B cell (primary cell): ENCODE measurements around the gene S100A1. TPM values are rescaled to one million over a fixed set of nuclear protein-coding genes. Genes with fewer than 3 reads are reported as not detected.

Experiments used
- ATAC-seq: fragments of 200-7000 bp; cut with Tn5 transposase; one replicate; pipeline ENCODE4 v1.10.0; 2021; ENCODE audit warnings: low read depth, mild to moderate bottlenecking, moderate number of reproducible peaks, moderate library complexity
- CTCF ChIA-PET: fragments of 350-600 bp; sonication (Branson Sonifier 250); formaldehyde crosslinking; loops from one replicate; lab custom pipeline; 2021; ENCODE audit warnings: antibody characterized with exemption, inconsistent platforms; lab: Charles Lee
- POLR2A ChIA-PET: fragments of 350-600 bp; sonication (Branson Sonifier 250); formaldehyde crosslinking; loops from one replicate; lab custom pipeline; 2021; ENCODE audit warnings: antibody characterized with exemption; lab: Charles Lee
- DNase-seq: peaks from one replicate; pipeline ENCODE4 v3.0.0; 2013
- H2AFZ ChIP-seq: 2 replicates; pipeline ENCODE4 v1.6.1; 2012; ENCODE audit warnings: mild to moderate bottlenecking, low read depth, low read length; ENCODE audit not compliant: insufficient read depth, poor library complexity, severe bottlenecking
- H3K27ac ChIP-seq, 2 donors: 1 replicate in 1 of 2; 2 replicates in 1 of 2; pipeline ENCODE4 v1.5.1; 2012 to 2013; ENCODE audit warnings: low read length in 2 of 2, mild to moderate bottlenecking in 2 of 2, moderate library complexity in 1 of 2
- H3K27me3 ChIP-seq, 4 experiments: fragments of 200-600 bp in 1 of 4; sonication (generic) in 1 of 4; replicated peaks in 1 of 4; 1 replicate in 2 of 4; 2 replicates in 2 of 4; pipeline versions ENCODE4 v1.6.1 to v1.7.0; 2013 to 2016; ENCODE audit warnings: low read length in 3 of 4, mild to moderate bottlenecking in 2 of 4, mixed read lengths in 1 of 4, moderate library complexity in 1 of 4; ENCODE audit not compliant: insufficient read depth in 4 of 4, control insufficient read depth in 3 of 4; ENCODE audit errors: control extremely low read depth in 1 of 4
- H3K36me3 ChIP-seq, 2 experiments: replicated peaks in 1 of 2; 1 replicate in 1 of 2; 2 replicates in 1 of 2; pipeline versions ENCODE4 v1.6.1 to v1.7.1; 2013; ENCODE audit warnings: low read length in 1 of 2; ENCODE audit not compliant: insufficient read depth in 2 of 2, control insufficient read depth in 1 of 2; ENCODE audit errors: control extremely low read depth in 1 of 2, extremely low read depth in 1 of 2
- H3K4me1 ChIP-seq, 2 donors: fragments of 200-600 bp in 1 of 2; sonication (generic) in 1 of 2; 1 replicate in 1 of 2; 2 replicates in 1 of 2; pipeline versions ENCODE4 v1.5.1 to v1.6.1; 2013 to 2017; ENCODE audit warnings: low read length in 2 of 2; ENCODE audit not compliant: control insufficient read depth in 2 of 2, insufficient read depth in 2 of 2
- H3K4me2 ChIP-seq: replicated peaks from 2 replicates; pipeline ENCODE3; 2012; ENCODE audit warnings: mild to moderate bottlenecking, low read depth, low read length; ENCODE audit not compliant: poor library complexity, severe bottlenecking
- H3K4me3 ChIP-seq, 5 experiments: fragments of 200-600 bp in 1 of 5; sonication (generic) in 1 of 5; 1 replicate in 3 of 5; 2 replicates in 2 of 5; pipeline versions ENCODE4 v1.5.1 to v1.7.0; 2011 to 2016; ENCODE audit warnings: low read length in 4 of 5, mild to moderate bottlenecking in 4 of 5, low read depth in 2 of 5, control low read depth in 1 of 5, moderate library complexity in 1 of 5; ENCODE audit not compliant: insufficient read depth in 1 of 5; ENCODE audit errors: control extremely low read depth in 1 of 5, extremely low read depth in 1 of 5
- H3K79me2 ChIP-seq: fragments of 200-600 bp; sonication (generic); one replicate; pipeline ENCODE4 v1.6.0; 2016; ENCODE audit warnings: low read length; ENCODE audit not compliant: control insufficient read depth, insufficient read depth
- H3K9ac ChIP-seq: fragments of 200-600 bp; sonication (generic); 2 replicates; pipeline ENCODE4 v1.6.1; 2017; ENCODE audit warnings: mild to moderate bottlenecking, low read length, moderate library complexity
- H3K9me3 ChIP-seq, 3 donors: one replicate each; pipeline versions ENCODE4 v1.6.1 to v1.7.1; 2013; ENCODE audit warnings: low read length in 2 of 3; ENCODE audit not compliant: control insufficient read depth in 2 of 3, insufficient read depth in 1 of 3; ENCODE audit errors: control extremely low read depth in 1 of 3
- H4K20me1 ChIP-seq: 2 replicates; pipeline ENCODE4 v1.6.0; 2012; ENCODE audit warnings: mild to moderate bottlenecking, low read length; ENCODE audit not compliant: insufficient read depth, control insufficient read depth, poor library complexity, severe bottlenecking
- H3K27ac Mint-ChIP-seq: one replicate; pipeline ENCODE4 v1.8.0; 2021; ENCODE audit warnings: mixed read lengths
- H3K27me3 Mint-ChIP-seq: one replicate; pipeline ENCODE4 v1.8.0; 2021; ENCODE audit warnings: mixed read lengths
- H3K4me1 Mint-ChIP-seq: one replicate; pipeline ENCODE4 v1.8.0; 2021; ENCODE audit warnings: mixed read lengths
- H3K4me3 Mint-ChIP-seq: one replicate; pipeline ENCODE4 v1.8.0; 2021; ENCODE audit warnings: mixed read lengths
- H3K9me3 Mint-ChIP-seq: one replicate; pipeline ENCODE4 v1.8.0; 2022; ENCODE audit warnings: mixed read lengths; ENCODE audit not compliant: insufficient read depth
- CTCF ChIP-seq: fragments of 200-600 bp; IDR thresholded peaks from one replicate; pipeline ENCODE4 v1.8.0; 2022; ENCODE audit warnings: antibody characterized with exemption, mild to moderate bottlenecking
- EZH2 ChIP-seq: IDR thresholded peaks from 2 replicates; pipeline ENCODE4 v1.6.1; 2012; ENCODE audit warnings: borderline replicate concordance, low read depth, mild to moderate bottlenecking, moderate library complexity, low read length; ENCODE audit not compliant: insufficient read depth, poor library complexity, severe bottlenecking
- WGBS: methylation state at CpG from one replicate; pipeline ENCODE4 v1.1.5; 2013; ENCODE audit warnings: missing lambda C conversion rate; ENCODE audit not compliant: insufficient coverage; 5-methylcytosine and 5-hydroxymethylcytosine counted together
- intact Hi-C: fragments of 100-400 bp; cut with micrococcal nuclease; formaldehyde crosslinking; loops from one replicate; pipeline ENCODE4 v1.10.0; 2022
- polyA plus RNA-seq: library from polyadenylated mRNA; depleted of rRNA; stranded (reverse); fragments of >200 nt; gene quantifications from 2 replicates; pipeline ENCODE4 v1.2.3, GENCODE V29; 2012
- total RNA-seq, 2 donors: library from RNA; stranded (reverse); fragments of 120-200 nt in 1 of 2; gene quantifications; 1 replicate in 1 of 2; 2 replicates in 1 of 2; pipeline versions ENCODE4 v1.2.3 to v1.2.4, GENCODE V29; 2013 to 2022

The S100A1 gene
- total and polyA plus RNA-seq, 2 donors (not counting 1 experiment from before 2014, with no cell fraction given): not detected

GRCh38 chr1:153612111-153612754 lies 16.0 kb upstream of the S100A1 start:
- ATAC-seq (no peak), DNase-seq (no peak)
- Mint-ChIP-seq H3K27ac (no peak overlapping the region), H3K4me1 (no peaks in the 10 kb centered on the region), H3K9me3 (no peaks in the 10 kb centered on the region), H3K4me3 (no peak overlapping the region), H3K27me3 (no peaks in the 10 kb centered on the region)
- Histone ChIP-seq H3K27me3 (no peaks in the 10 kb centered on the region), H3K4me3 (no peak overlapping the region), H3K4me2 (no peak overlapping the region), H3K36me3 (no peaks in the 10 kb centered on the region), H3K27ac (no peak overlapping the region), H4K20me1 (no peaks in the 10 kb centered on the region), H3K79me2 (no peaks in the 10 kb centered on the region), H3K9ac (no peak overlapping the region), H3K4me1 (peaks cover 1 to 3% of the 10 kb centered on the region in 2 donors), H2AFZ (no peak overlapping the region), H3K9me3 (no peaks in the 10 kb centered on the region)
- intact Hi-C loops: no loop called here
- 98% methylated on average over 8 of the region's 11 CpGs for WGBS
- no peak for TF ChIP-seq EZH2
- no peak for TF ChIP-seq CTCF
- ChIA-PET CTCF (interaction anchor here (0.6 to 0.7 kb wide), 2 partner anchors 44 to 61 kb away, joined by 3 to 4 read pairs; no protein-coding TSS in a partner anchor), POLR2A (no interaction called here)

GRCh38 chr1:153612755-153613331 lies 15.4 kb upstream of the S100A1 start, which contains the start of gene S100A16:
S100A16 (minus strand) TSS chr1:153613137; CDS start chr1:153608151, 4,986 bp downstream.
- no peaks in the 10 kb centered on the region for H3K27me3 Mint-ChIP-seq
- no peak within 1 kb of the TSS for H3K4me3 Mint-ChIP-seq
- no peak within 1 kb of the TSS for H3K27ac Mint-ChIP-seq
- no peak for TF ChIP-seq EZH2
- TF ChIP-seq CTCF: no peak
- whole genome bisulfite sequencing: 100% methylated on average over 7 of the region's 9 CpGs
- H3K9ac ChIP-seq: no peak within 1 kb of the TSS
- no peaks in the 10 kb centered on the region for H3K9me3 ChIP-seq
- H3K9me3 Mint-ChIP-seq: no peaks in the 10 kb centered on the region
- H3K4me2 ChIP-seq: no peak within 1 kb of the TSS
- DNase-seq (no peak), ATAC-seq (no peak)
- no peaks in the 10 kb centered on the region for H3K27me3 ChIP-seq
- peaks cover 8 to 9% of the 10 kb centered on the region in 2 donors for H3K4me1 ChIP-seq
- no peak within 1 kb of the TSS for H2AFZ ChIP-seq
- no peaks in the 10 kb centered on the region for H3K36me3 ChIP-seq
- no peaks in the 10 kb centered on the region for H4K20me1 ChIP-seq
- ChIA-PET CTCF (interaction anchor here (1.1 kb wide), 1 partner anchor 12 kb away, joined by 3 read pairs; no protein-coding TSS in a partner anchor), POLR2A (no interaction called here)
- H3K27ac ChIP-seq: no peak within 1 kb of the TSS
- H3K4me3 ChIP-seq: no peak within 1 kb of the TSS
- intact Hi-C loops: no loop called here
- H3K79me2 ChIP-seq: no peaks in the 10 kb centered on the region
- no peaks in the 10 kb centered on the region for H3K4me1 Mint-ChIP-seq
